Body of pancreas (tissue), 4 donors: ENCODE results near the gene CACTIN.

Source experiments
- POLR2A ChIP-seq, 3 donors: fragments of 450-650 bp; IDR thresholded peaks; one replicate each; pipeline ENCODE4 v1.6.1; 2016; ENCODE audit warnings: antibody characterized with exemption in 3 of 3, mild to moderate bottlenecking in 2 of 3
- TF ChIP-seq, protein P1 (sequence below), 7 experiments: fragments of 450-650 bp in 4 of 7; fragments of 200-600 bp in 3 of 7; sonication (generic) in 3 of 7; IDR thresholded peaks; one replicate each; pipeline ENCODE4 v1.5.1; 2016 to 2019; ENCODE audit warnings: antibody characterized with exemption in 7 of 7

DNA sequence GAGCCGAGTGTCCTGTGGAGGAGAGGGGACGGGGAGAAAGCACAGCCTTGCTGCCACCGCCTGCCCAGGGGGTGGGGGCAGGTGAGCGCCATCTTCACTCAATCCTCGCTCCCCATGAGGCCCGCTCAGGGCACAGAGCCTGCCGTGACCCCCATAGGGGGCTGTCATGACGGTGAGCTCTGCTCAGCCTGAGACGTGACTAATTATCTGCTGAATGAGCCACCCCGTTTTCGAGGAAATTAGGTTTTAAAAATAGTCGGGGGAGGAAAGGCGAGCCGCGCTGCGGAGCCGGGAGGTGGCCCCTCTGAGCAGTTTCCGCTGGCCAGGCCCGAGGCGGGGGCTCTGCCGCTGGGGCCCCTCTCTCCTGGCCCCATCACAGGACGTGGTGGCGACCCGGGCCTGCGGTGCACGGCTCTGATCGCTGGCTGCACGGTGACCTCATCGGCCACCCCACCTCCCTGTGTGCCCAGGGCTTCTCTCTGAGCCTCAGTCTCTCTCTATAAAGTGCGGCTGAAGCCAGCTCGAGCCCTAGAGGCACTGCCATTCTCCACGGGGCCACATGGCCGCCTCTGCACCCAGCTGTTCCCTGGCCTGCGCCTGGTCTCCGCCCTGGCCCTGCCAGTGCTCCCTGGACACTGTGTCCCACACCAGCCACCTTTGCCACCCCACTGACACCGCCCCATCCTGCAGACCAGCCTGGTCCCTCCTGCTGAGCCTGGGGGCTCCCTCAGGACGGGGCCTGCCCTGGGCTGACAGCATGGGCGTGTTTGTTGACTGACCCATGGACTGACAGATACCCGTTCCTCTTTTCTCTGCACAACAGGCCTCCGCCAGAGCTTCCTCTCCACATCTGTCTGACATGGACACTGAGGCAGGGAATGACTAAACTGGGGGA, 45.3 kb upstream of the CACTIN start:
- TF ChIP-seq, protein P1, sequence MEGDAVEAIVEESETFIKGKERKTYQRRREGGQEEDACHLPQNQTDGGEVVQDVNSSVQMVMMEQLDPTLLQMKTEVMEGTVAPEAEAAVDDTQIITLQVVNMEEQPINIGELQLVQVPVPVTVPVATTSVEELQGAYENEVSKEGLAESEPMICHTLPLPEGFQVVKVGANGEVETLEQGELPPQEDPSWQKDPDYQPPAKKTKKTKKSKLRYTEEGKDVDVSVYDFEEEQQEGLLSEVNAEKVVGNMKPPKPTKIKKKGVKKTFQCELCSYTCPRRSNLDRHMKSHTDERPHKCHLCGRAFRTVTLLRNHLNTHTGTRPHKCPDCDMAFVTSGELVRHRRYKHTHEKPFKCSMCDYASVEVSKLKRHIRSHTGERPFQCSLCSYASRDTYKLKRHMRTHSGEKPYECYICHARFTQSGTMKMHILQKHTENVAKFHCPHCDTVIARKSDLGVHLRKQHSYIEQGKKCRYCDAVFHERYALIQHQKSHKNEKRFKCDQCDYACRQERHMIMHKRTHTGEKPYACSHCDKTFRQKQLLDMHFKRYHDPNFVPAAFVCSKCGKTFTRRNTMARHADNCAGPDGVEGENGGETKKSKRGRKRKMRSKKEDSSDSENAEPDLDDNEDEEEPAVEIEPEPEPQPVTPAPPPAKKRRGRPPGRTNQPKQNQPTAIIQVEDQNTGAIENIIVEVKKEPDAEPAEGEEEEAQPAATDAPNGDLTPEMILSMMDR (IDR thresholded peaks at IDR 0.05) = no peak
- no peak for TF ChIP-seq POLR2A (IDR thresholded peaks at IDR 0.05)
